ENCODE data around the gene E2F8.

- TF ChIP-seq BACH1 (IDR thresholded peaks at IDR 0.05; ENCODE audit: borderline replicate concordance): no peak
- TF ChIP-seq POLR2A (IDR thresholded peaks at IDR 0.05; ENCODE audit: low read depth, low read length): no peak
- TF ChIP-seq, protein P1, sequence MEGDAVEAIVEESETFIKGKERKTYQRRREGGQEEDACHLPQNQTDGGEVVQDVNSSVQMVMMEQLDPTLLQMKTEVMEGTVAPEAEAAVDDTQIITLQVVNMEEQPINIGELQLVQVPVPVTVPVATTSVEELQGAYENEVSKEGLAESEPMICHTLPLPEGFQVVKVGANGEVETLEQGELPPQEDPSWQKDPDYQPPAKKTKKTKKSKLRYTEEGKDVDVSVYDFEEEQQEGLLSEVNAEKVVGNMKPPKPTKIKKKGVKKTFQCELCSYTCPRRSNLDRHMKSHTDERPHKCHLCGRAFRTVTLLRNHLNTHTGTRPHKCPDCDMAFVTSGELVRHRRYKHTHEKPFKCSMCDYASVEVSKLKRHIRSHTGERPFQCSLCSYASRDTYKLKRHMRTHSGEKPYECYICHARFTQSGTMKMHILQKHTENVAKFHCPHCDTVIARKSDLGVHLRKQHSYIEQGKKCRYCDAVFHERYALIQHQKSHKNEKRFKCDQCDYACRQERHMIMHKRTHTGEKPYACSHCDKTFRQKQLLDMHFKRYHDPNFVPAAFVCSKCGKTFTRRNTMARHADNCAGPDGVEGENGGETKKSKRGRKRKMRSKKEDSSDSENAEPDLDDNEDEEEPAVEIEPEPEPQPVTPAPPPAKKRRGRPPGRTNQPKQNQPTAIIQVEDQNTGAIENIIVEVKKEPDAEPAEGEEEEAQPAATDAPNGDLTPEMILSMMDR (IDR thresholded peaks at IDR 0.05 in 2 of 3, conservative IDR thresholded peaks at IDR 0.05 in 1 of 3; ENCODE audit: control insufficient read depth in 2 of 3, extremely low read depth in 1 of 3, insufficient read depth in 1 of 3, low read depth in 3 of 3, low read length in 3 of 3): no peak
- no peak for TF ChIP-seq CEBPB (IDR thresholded peaks at IDR 0.05; ENCODE audit: borderline replicate concordance in 1 of 2, low read depth in 2 of 2, low read length in 2 of 2)
- no peak for TF ChIP-seq FOXK2 (IDR thresholded peaks at IDR 0.05)
- TF ChIP-seq BCL3 (IDR thresholded peaks at IDR 0.05; ENCODE audit: borderline replicate concordance, insufficient read depth, low read depth, low read length, poor library complexity, severe bottlenecking): no peak
- TF ChIP-seq ZNF274 (IDR thresholded peaks at IDR 0.05; ENCODE audit: insufficient read depth, insufficient read length): no peak
- TF ChIP-seq ETV6 (conservative IDR thresholded peaks at IDR 0.05 in 1 of 2, IDR thresholded peaks at IDR 0.05 in 1 of 2; ENCODE audit: borderline replicate concordance in 1 of 2, low read depth in 1 of 2): no peak
Measured at GRCh38 chr11:19268909-19269308, 28.2 kb upstream of the E2F8 start.
